IMR-90 (cell line): ENCODE data around the gene MEX3A. TPM values are rescaled to one million over a fixed set of nuclear protein-coding genes. Genes with fewer than 3 reads are reported as not detected.

Source experiments
- ATAC-seq: fragments of 200-7000 bp; cut with Tn5 transposase; 2 replicates; pipeline ENCODE4 v1.9.1; 2020; ENCODE audit warnings: low read depth, mild to moderate bottlenecking, moderate library complexity
- BruUV-seq: library from RNA; stranded (reverse); fragments of 400-500 nt; replicated peaks from 2 replicates; lab custom pipeline; 2021; lab: Mats Ljungman, UMichigan
- CTCF ChIA-PET: fragments of 300-600 bp; formaldehyde crosslinking; extraction: SDS; loops from one replicate; lab custom pipeline; 2021; ENCODE audit warnings: antibody characterized with exemption; lab: Yijun Ruan, JAX
- POLR2A ChIA-PET: fragments of 300-600 bp; sonication (Branson Sonifier 250); formaldehyde crosslinking; loops from one replicate; lab custom pipeline; 2022; ENCODE audit warnings: antibody characterized with exemption; ENCODE audit not compliant: unreplicated experiment; lab: Charles Lee
- DNase-seq: peaks from one replicate; pipeline ENCODE4 v3.0.0; 2013
- H2AFZ ChIP-seq: replicated peaks from 2 replicates; pipeline ENCODE3; 2013; ENCODE audit warnings: low read length, mild to moderate bottlenecking; ENCODE audit not compliant: poor library complexity
- H2AK5ac ChIP-seq: 2 replicates; pipeline ENCODE4 v1.6.1; 2013; ENCODE audit warnings: low read depth, low read length, inconsistent platforms
- H2AK9ac ChIP-seq: replicated peaks from 2 replicates; pipeline ENCODE3; 2013; ENCODE audit warnings: mild to moderate bottlenecking, low read depth, low read length, moderate library complexity; ENCODE audit not compliant: poor library complexity
- H2BK120ac ChIP-seq: 2 replicates; pipeline ENCODE4 v1.6.1; 2013; ENCODE audit warnings: low read depth, low read length, inconsistent platforms
- H2BK15ac ChIP-seq: 3 replicates; pipeline ENCODE4 v1.6.1; 2013; ENCODE audit warnings: low read depth, low read length, inconsistent platforms
- H2BK20ac ChIP-seq: 2 replicates; pipeline ENCODE4 v1.6.1; 2013; ENCODE audit warnings: low read depth, mild to moderate bottlenecking, inconsistent platforms, low read length, moderate library complexity
- H2BK5ac ChIP-seq: 2 replicates; pipeline ENCODE4 v1.6.1; 2013; ENCODE audit warnings: mild to moderate bottlenecking, low read depth, low read length, inconsistent platforms; ENCODE audit not compliant: poor library complexity, severe bottlenecking
- H3K14ac ChIP-seq: replicated peaks from 2 replicates; pipeline ENCODE4 v1.6.1; 2013; ENCODE audit warnings: low read depth, low read length, inconsistent platforms
- H3K18ac ChIP-seq: 2 replicates; pipeline ENCODE4 v1.6.1; 2013; ENCODE audit warnings: low read depth, low read length, control low read depth
- H3K23ac ChIP-seq: 2 replicates; pipeline ENCODE4 v1.6.1; 2013; ENCODE audit warnings: low read depth, low read length, inconsistent platforms
- H3K27ac ChIP-seq: 2 replicates; pipeline ENCODE4 v1.5.1; 2013; ENCODE audit warnings: mild to moderate bottlenecking, control low read depth, low read length; ENCODE audit not compliant: insufficient read depth
- H3K27me3 ChIP-seq: 2 replicates; pipeline ENCODE4 v1.6.1; 2013; ENCODE audit warnings: low read length; ENCODE audit not compliant: control insufficient read depth, insufficient read depth
- H3K36me3 ChIP-seq: 2 replicates; pipeline ENCODE4 v1.6.1; 2013; ENCODE audit warnings: low read length, mixed read lengths; ENCODE audit not compliant: control insufficient read depth, insufficient read depth
- H3K4ac ChIP-seq: 2 replicates; pipeline ENCODE4 v1.6.1; 2013; ENCODE audit warnings: low read depth, low read length, inconsistent platforms
- H3K4me1 ChIP-seq: 2 replicates; pipeline ENCODE4 v1.6.1; 2013; ENCODE audit warnings: low read length, mixed read lengths; ENCODE audit not compliant: control insufficient read depth, insufficient read depth
- H3K4me2 ChIP-seq: 2 replicates; pipeline ENCODE4 v1.6.1; 2013; ENCODE audit warnings: low read depth, mild to moderate bottlenecking, control low read depth, low read length, moderate library complexity
- H3K4me3 ChIP-seq: 2 replicates; pipeline ENCODE4 v1.5.1; 2013; ENCODE audit warnings: low read depth, mild to moderate bottlenecking, control low read depth, low read length, moderate library complexity; ENCODE audit not compliant: insufficient read depth
- H3K56ac ChIP-seq: 2 replicates; pipeline ENCODE4 v1.6.1; 2013; ENCODE audit warnings: low read length, inconsistent platforms; ENCODE audit not compliant: insufficient read depth; ENCODE audit errors: extremely low read depth
- H3K79me1 ChIP-seq, 2 experiments: 2 replicates each; pipeline ENCODE4 v1.6.1; 2013; ENCODE audit warnings: low read length in 2 of 2, inconsistent platforms in 1 of 2, low read depth in 1 of 2
- H3K9ac ChIP-seq: 2 replicates; pipeline ENCODE4 v1.6.1; 2013; ENCODE audit warnings: low read depth, low read length, control low read depth
- H3K9me1 ChIP-seq: 2 replicates; pipeline ENCODE4 v1.6.1; 2013; ENCODE audit warnings: low read length, inconsistent platforms; ENCODE audit not compliant: insufficient read depth
- H3K9me3 ChIP-seq: 2 replicates; pipeline ENCODE4 v1.6.1; 2013; ENCODE audit warnings: low read length; ENCODE audit not compliant: control insufficient read depth, insufficient read depth
- H4K20me1 ChIP-seq: 2 replicates; pipeline ENCODE4 v1.6.1; 2013; ENCODE audit warnings: low read length, inconsistent platforms; ENCODE audit not compliant: insufficient read depth
- H4K5ac ChIP-seq: 2 replicates; pipeline ENCODE4 v1.6.1; 2013; ENCODE audit warnings: mild to moderate bottlenecking, low read depth, low read length, control low read depth
- H4K8ac ChIP-seq, 2 experiments: 2 replicates each; pipeline ENCODE4 v1.6.1; 2013; ENCODE audit warnings: low read depth in 2 of 2, low read length in 2 of 2, control low read depth in 1 of 2, inconsistent platforms in 1 of 2
- H4K91ac ChIP-seq: 2 replicates; pipeline ENCODE4 v1.6.1; 2013; ENCODE audit warnings: low read depth, low read length, inconsistent platforms; ENCODE audit not compliant: insufficient read depth
- BHLHE40 ChIP-seq: fragments of 150-350 bp; IDR thresholded peaks from 2 replicates; pipeline ENCODE4 v1.6.1; 2016; ENCODE audit warnings: mild to moderate bottlenecking, low read depth, low read length
- CEBPB ChIP-seq: IDR thresholded peaks from 2 replicates; pipeline ENCODE4 v1.6.1; 2012; ENCODE audit warnings: low read depth, low read length, improper control_type of control experiment
- CHD1 ChIP-seq: IDR thresholded peaks from 2 replicates; pipeline ENCODE4 v1.6.1; 2012; ENCODE audit warnings: low read depth, low read length, improper control_type of control experiment
- CTCF ChIP-seq: conservative IDR thresholded peaks from 2 replicates; pipeline ENCODE4 v1.5.1; 2012; ENCODE audit warnings: mild to moderate bottlenecking, low read depth, low read length, improper control_type of control experiment
- ELK1 ChIP-seq: fragments of 150-350 bp; IDR thresholded peaks from 2 replicates; pipeline ENCODE4 v1.6.1; 2016; ENCODE audit warnings: low read depth, mild to moderate bottlenecking, low read length, moderate library complexity, borderline replicate concordance
- FOS ChIP-seq: fragments of 150-350 bp; IDR thresholded peaks from 2 replicates; pipeline ENCODE4 v1.6.1; 2016; ENCODE audit warnings: low read depth, low read length
- MAFK ChIP-seq: IDR thresholded peaks from 2 replicates; pipeline ENCODE4 v1.6.1; 2012; ENCODE audit warnings: low read depth, low read length, improper control_type of control experiment
- MAZ ChIP-seq: IDR thresholded peaks from 2 replicates; pipeline ENCODE4 v1.6.1; 2012; ENCODE audit warnings: low read depth, mild to moderate bottlenecking, low read length, improper control_type of control experiment, moderate library complexity, borderline replicate concordance
- MXI1 ChIP-seq: IDR thresholded peaks from 2 replicates; pipeline ENCODE4 v1.6.1; 2012; ENCODE audit warnings: low read depth, mild to moderate bottlenecking, low read length, moderate library complexity, borderline replicate concordance
- NFE2L2 ChIP-seq: fragments of 150-350 bp; IDR thresholded peaks from 2 replicates; pipeline ENCODE4 v1.6.1; 2016; ENCODE audit warnings: low read depth, mild to moderate bottlenecking, low read length
- POLR2A ChIP-seq: IDR thresholded peaks from 2 replicates; pipeline ENCODE4 v1.6.1; 2012; ENCODE audit warnings: mild to moderate bottlenecking, low read depth, low read length
- RAD21 ChIP-seq: IDR thresholded peaks from 2 replicates; pipeline ENCODE4 v1.6.1; 2012; ENCODE audit warnings: low read length, improper control_type of control experiment
- RCOR1 ChIP-seq: IDR thresholded peaks from 2 replicates; pipeline ENCODE4 v1.6.1; 2012; ENCODE audit warnings: mild to moderate bottlenecking, low read length, improper control_type of control experiment; ENCODE audit not compliant: insufficient replicate concordance
- RFX5 ChIP-seq: IDR thresholded peaks from 2 replicates; pipeline ENCODE4 v1.8.0; 2012; ENCODE audit warnings: low read depth, mild to moderate bottlenecking, low read length, moderate library complexity
- SMC3 ChIP-seq: fragments of 150-350 bp; IDR thresholded peaks from 2 replicates; pipeline ENCODE4 v1.6.1; 2016; ENCODE audit warnings: low read depth, mild to moderate bottlenecking, antibody characterized with exemption, low read length, moderate library complexity
- USF2 ChIP-seq: fragments of 150-350 bp; IDR thresholded peaks from 2 replicates; pipeline ENCODE4 v1.6.1; 2017; ENCODE audit warnings: mild to moderate bottlenecking, antibody characterized with exemption, low read length, low read depth
- WGBS, 2 experiments: methylation state at CpG; one replicate each; pipeline versions ENCODE4 v1.1.5 to v1.1.7; 2013; ENCODE audit warnings: missing lambda C conversion rate in 2 of 2; ENCODE audit not compliant: insufficient read length in 1 of 2; ENCODE audit errors: extremely low coverage in 2 of 2; 5-methylcytosine and 5-hydroxymethylcytosine counted together
- dilution Hi-C: fragments of 300-500 bp; cut with HindIII; formaldehyde crosslinking; loops from one replicate; pipeline ENCODE4 v1.14.3; 2018; ENCODE audit warnings: low sequenced_read_pairs; ENCODE audit not compliant: unreplicated experiment
- in situ Hi-C: fragments of 300-500 bp; cut with MboI; formaldehyde crosslinking; loops from 3 replicates; pipeline ENCODE4 v1.14.3; 2019; ENCODE audit warnings: low sequenced_read_pairs, inconsistent platforms, mixed read lengths
- intact Hi-C: fragments of 100-400 bp; cut with micrococcal nuclease; formaldehyde crosslinking; loops from 2 replicates; pipeline ENCODE4 v1.10.0; 2022
- polyA plus RNA-seq, 3 experiments: library from polyadenylated mRNA; depleted of rRNA; stranded (reverse); fragments of >200 nt; gene quantifications; 2 replicates each; pipeline ENCODE4 v1.2.3, GENCODE V29; 2012; ENCODE audit warnings: low replicate concordance in 1 of 3
- total RNA-seq: library from RNA; depleted of rRNA; stranded (reverse); fragments of >200 nt; gene quantifications from 2 replicates; pipeline ENCODE4 v1.2.3, GENCODE V29; 2012

The MEX3A gene
- total and polyA plus RNA-seq, 2 of the 4 experiments (the other 2 are of a cell fraction), result 2.3 to 9.0 TPM

GRCh38 chr1:156025876-156026275 lies 56.4 kb downstream of the MEX3A start:
- TF ChIP-seq SMC3 (peak; percentile 70), RCOR1 (no peak), MAZ (no peak), BHLHE40 (no peak), CHD1 (no peak), MAFK (no peak), ELK1 (no peak), FOS (no peak), RAD21 (peak; percentile 64), POLR2A (no peak), USF2 (no peak), CTCF (peak; percentile 76), NFE2L2 (no peak), CEBPB (no peak), MXI1 (no peak), RFX5 (no peak)
- no peak overlapping the region for H4K91ac ChIP-seq
- peak overlapping the region in 1 of 2 experiments; percentile 61; a peak in 1 of 4 replicates for H4K8ac ChIP-seq
- H3K4ac ChIP-seq, result 0 out of 2 replicates have a peak overlapping the region, but pooled peaks have one; percentile 6
- no peaks in the 10 kb centered on the region for H3K36me3 ChIP-seq
- no TSS peak for BruUV-seq
- dilution Hi-C loops (no loop called here), intact Hi-C loops (loop anchor here (1.0 to 2.0 kb wide), 2 partner anchors 27 to 40 kb away; partner anchors contain the start of gene UBQLN4), in situ Hi-C loops (no loop called here)
- H3K4me2 ChIP-seq, result peak overlapping the region; percentile 63; the same call in 1 of the 2 replicates
- no peak overlapping the region for H3K14ac ChIP-seq
- no peak overlapping the region for H2BK5ac ChIP-seq
- no peaks in the 10 kb centered on the region for H3K27me3 ChIP-seq
- no peaks in the 10 kb centered on the region for H3K79me1 ChIP-seq
- ATAC-seq, result peak; percentile 95
- H2BK120ac ChIP-seq, result no peak overlapping the region
- WGBS, 2 experiments, result 38% methylated on average over 3 of the region's 9 CpGs; no CpG with 5 or more reads in 1 of the 2 experiments
- H2AK9ac ChIP-seq, result peak overlapping the region; percentile 9
- no peak overlapping the region for H3K9ac ChIP-seq
- CTCF ChIA-PET, result interaction anchor here (0.5 to 1.1 kb wide), 6 partner anchors 16 to 40 kb away, joined by 3 to 6 read pairs (median 4); no protein-coding TSS in a partner anchor
- no peak overlapping the region for H2BK20ac ChIP-seq
- H3K56ac ChIP-seq, result no peak overlapping the region
- DNase-seq, result peak; percentile 45
- no peak overlapping the region for H2AK5ac ChIP-seq
- H3K4me1 ChIP-seq, result 0 out of 2 replicates have a peak, but pooled peaks cover 1% of the 10 kb centered on the region
- H3K9me3 ChIP-seq, result no peaks in the 10 kb centered on the region
- no peaks in the 10 kb centered on the region for H4K20me1 ChIP-seq
- H3K23ac ChIP-seq, result peak overlapping the region; percentile 11; the same call in 1 of the 2 replicates
- POLR2A ChIA-PET, result no interaction called here
- H3K4me3 ChIP-seq, result no peak overlapping the region
- H4K5ac ChIP-seq, result no peak overlapping the region
- no peak overlapping the region for H2BK15ac ChIP-seq
- H3K18ac ChIP-seq, result no peak overlapping the region
- H2AFZ ChIP-seq, result peak overlapping the region; percentile 95
- no peak overlapping the region for H3K27ac ChIP-seq
- H3K9me1 ChIP-seq, result peaks cover 7% of the 10 kb centered on the region
